HL-60/S4 treated with retinoic acid at 250 ng/mL for 4 days and 3 days (cell line): ENCODE results near the gene POLR3K.
"Not testable (repeated sequence)": the region's sequence is repeated elsewhere in the genome, so short reads cannot be mapped to it uniquely, and the experiment has no call there.

Source experiments
- in situ Hi-C: fragments of 300-500 bp; cut with MboI; formaldehyde crosslinking; loops from 2 replicates; pipeline ENCODE4 v1.7.0; 2022; ENCODE audit warnings: low sequenced_read_pairs

POLR3K gene

DNA sequence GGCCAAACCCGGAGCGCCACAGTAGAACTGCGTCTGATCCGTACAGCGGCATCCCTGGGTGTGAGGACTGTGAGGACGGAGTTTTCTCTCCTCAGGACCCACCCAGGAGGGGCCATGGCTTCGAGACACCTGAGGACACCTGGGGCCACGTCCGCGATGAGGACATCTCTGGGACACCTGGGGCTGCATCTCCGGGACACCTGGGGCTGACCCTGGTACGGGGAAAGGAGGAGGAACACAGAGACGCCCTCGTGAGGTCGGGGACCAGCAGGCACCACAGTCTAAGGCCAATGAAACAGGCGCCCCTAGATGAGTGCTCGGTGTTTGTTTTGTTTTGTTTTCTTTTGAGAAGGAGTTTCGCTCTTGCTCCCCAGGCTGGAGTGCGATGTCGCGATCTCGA lies 29.3 kb downstream of the POLR3K start:
- in situ Hi-C loops = not testable (repeated sequence)

GRCh38 chr16:20886-21285 lies 32.5 kb downstream of the POLR3K start:
- in situ Hi-C loops = not testable (repeated sequence)

DNA sequence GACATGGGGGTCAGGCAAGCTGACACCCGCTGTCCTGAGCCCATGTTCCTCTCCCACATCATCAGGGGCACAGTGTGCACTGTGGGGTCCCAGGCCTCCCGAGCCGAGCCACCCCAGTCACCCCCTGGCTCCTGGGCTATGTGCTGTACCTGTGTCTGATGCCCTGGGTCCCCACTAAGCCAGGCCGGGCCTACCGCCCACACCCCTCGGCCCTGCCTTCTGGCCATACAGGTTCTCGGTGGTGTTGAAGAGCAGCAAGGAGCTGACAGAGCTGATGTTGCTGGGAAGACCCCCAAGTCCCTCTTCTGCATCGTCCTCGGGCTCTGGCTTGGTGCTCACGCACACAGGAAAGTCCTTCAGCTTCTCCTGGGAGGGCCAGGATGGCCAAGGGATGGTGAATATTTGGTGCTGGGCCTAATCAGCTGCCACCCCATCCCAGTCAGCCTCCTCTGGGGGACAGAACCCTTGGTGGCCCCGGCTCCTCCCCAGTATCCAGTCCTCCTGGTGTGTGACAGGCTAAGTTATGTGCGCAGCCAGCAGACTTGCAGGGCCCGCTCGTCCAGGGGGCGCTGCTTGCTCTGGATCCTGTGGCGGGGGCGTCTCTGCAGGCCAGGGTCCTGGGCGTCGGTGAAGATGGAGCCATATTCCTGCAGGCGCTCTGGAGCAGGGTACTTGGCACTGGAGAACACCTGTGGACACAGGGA lies 36.2 kb downstream of the POLR3K start:
- in situ Hi-C loops = not testable (repeated sequence)

GRCh38 chr16:10772-11171 lies 42.6 kb downstream of the POLR3K start:
- in situ Hi-C loops = not testable (repeated sequence)

DNA sequence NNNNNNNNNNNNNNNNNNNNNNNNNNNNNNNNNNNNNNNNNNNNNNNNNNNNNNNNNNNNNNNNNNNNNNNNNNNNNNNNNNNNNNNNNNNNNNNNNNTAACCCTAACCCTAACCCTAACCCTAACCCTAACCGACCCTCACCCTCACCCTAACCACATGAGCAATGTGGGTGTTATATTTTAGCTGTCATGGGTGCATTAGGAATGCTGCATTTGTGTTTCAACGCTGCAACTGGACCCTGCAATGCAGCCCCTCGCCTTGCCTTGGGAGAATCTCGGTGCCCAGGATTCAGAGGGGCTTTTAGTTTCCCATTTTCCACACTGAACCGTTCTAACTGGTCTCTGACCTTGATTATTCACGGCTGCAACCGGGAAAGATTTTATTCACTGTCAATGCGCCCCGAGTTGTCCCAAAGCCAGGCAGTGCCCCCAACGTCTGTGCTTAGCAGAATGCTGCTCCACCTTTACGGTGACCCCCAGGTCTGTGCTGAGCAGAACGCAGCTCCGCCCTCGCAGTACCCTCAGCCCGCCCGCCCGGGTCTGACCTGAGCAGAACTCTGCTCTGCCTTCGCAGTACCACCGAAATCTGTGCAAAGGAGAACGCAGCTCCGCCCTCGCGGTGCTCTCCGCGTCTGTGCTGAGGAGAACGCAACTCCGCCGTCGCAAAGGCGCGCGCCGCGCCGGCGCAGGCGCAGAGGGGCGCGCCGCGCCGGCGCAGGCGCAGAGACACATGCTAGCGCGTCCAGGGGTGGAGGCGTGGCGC lies 43.3 kb downstream of the POLR3K start:
- in situ Hi-C loops = no loop called here
